ENCODE data around the gene ABCB7.
"Not testable (repeated sequence)": the region's sequence is repeated elsewhere in the genome, so short reads cannot be mapped to it uniquely, and the experiment has no call there.

ABCB7 gene

GRCh38 chrX:75086731-75087195 is 69.3 kb downstream of the ABCB7 start:
- DNase-seq = no peak

GRCh38 chrX:75084757-75085156 is 71.3 kb downstream of the ABCB7 start:
- no peak for DNase-seq

GRCh38 chrX:75076429-75076828 is 79.7 kb downstream of the ABCB7 start:
- DNase-seq = no peak

GRCh38 chrX:75074475-75074874 is 81.6 kb downstream of the ABCB7 start:
- DNase-seq = no peak

GRCh38 chrX:75071334-75071733 is 84.7 kb downstream of the ABCB7 start:
- DNase-seq = no peak

- no peak for DNase-seq
Measured at GRCh38 chrX:75067931-75068330, 88.2 kb downstream of the ABCB7 start.

- no peak for DNase-seq
Measured at GRCh38 chrX:75061701-75062100, 94.4 kb downstream of the ABCB7 start.

GRCh38 chrX:75051047-75051446 is 105.0 kb downstream of the ABCB7 start:
- no peak for DNase-seq

GRCh38 chrX:75045369-75045768 is 110.7 kb downstream of the ABCB7 start:
- no peak for DNase-seq

- not testable (repeated sequence) for DNase-seq
Measured at GRCh38 chrX:75044142-75044541, 111.9 kb downstream of the ABCB7 start.

GRCh38 chrX:75038925-75039324 is 117.2 kb downstream of the ABCB7 start:
- DNase-seq = no peak

Data from 8988T (cell line).